CD14-positive monocyte (primary cell): Measurements from ENCODE around the gene HMOX2. TPM values are rescaled to one million over a fixed set of nuclear protein-coding genes. Genes with fewer than 3 reads are reported as not detected.
A peak's percentile ranks its signal among the peaks of the same experiment; 100 is the strongest.

Experiments used
- DNase-seq, 3 donors: peaks; one replicate each; pipeline ENCODE4 v3.0.0-alpha.2; 2011 to 2022
- H2AFZ ChIP-seq: 2 replicates; pipeline ENCODE4 v1.6.0; 2012; ENCODE audit warnings: mild to moderate bottlenecking, low read depth, low read length, inconsistent platforms; ENCODE audit not compliant: insufficient read depth, poor library complexity, severe bottlenecking
- H3K27ac ChIP-seq, 2 donors: 1 replicate in 1 of 2; 2 replicates in 1 of 2; pipeline ENCODE4 v1.5.1; 2012 to 2013; ENCODE audit warnings: low read length in 2 of 2, control low read depth in 1 of 2, inconsistent platforms in 1 of 2, low read depth in 1 of 2, mild to moderate bottlenecking in 1 of 2
- H3K27me3 ChIP-seq, 2 donors: one replicate each; pipeline versions ENCODE4 v1.6.0 to v1.6.1; 2011 to 2013; ENCODE audit warnings: low read length in 2 of 2; ENCODE audit not compliant: control insufficient read depth in 2 of 2, insufficient read depth in 2 of 2
- H3K36me3 ChIP-seq, 2 donors: replicated peaks in 1 of 2; 1 replicate in 1 of 2; 2 replicates in 1 of 2; pipeline versions ENCODE4 v1.5.1 to v1.6.1; 2012 to 2013; ENCODE audit warnings: low read length in 2 of 2, control low read depth in 1 of 2, inconsistent platforms in 1 of 2, mild to moderate bottlenecking in 1 of 2; ENCODE audit not compliant: insufficient read depth in 2 of 2, control insufficient read depth in 1 of 2
- H3K4me1 ChIP-seq, 2 donors: 1 replicate in 1 of 2; 2 replicates in 1 of 2; pipeline versions ENCODE4 v1.5.1 to v1.6.1; 2012 to 2013; ENCODE audit warnings: low read length in 2 of 2, control low read depth in 1 of 2, inconsistent platforms in 1 of 2, mild to moderate bottlenecking in 1 of 2, moderate library complexity in 1 of 2; ENCODE audit not compliant: insufficient read depth in 2 of 2, control insufficient read depth in 1 of 2
- H3K4me2 ChIP-seq: replicated peaks from 2 replicates; pipeline ENCODE3; 2012; ENCODE audit warnings: low read length, moderate library complexity, mild to moderate bottlenecking; ENCODE audit not compliant: poor library complexity, severe bottlenecking; ENCODE audit errors: extremely low read depth
- H3K4me3 ChIP-seq, 3 experiments: fragments of 200-600 bp in 1 of 3; sonication (generic) in 1 of 3; replicated peaks in 1 of 3; 1 replicate in 2 of 3; 2 replicates in 1 of 3; pipeline ENCODE4 v1.5.1; 2011 to 2013; ENCODE audit warnings: low read length in 3 of 3, mild to moderate bottlenecking in 3 of 3, control low read depth in 2 of 3, low read depth in 2 of 3, inconsistent platforms in 1 of 3, moderate library complexity in 1 of 3
- H3K79me2 ChIP-seq: 2 replicates; pipeline ENCODE4 v1.6.0; 2012; ENCODE audit warnings: mild to moderate bottlenecking, control low read depth, inconsistent platforms, low read length, moderate library complexity; ENCODE audit not compliant: insufficient read depth
- H3K9ac ChIP-seq: 2 replicates; pipeline ENCODE4 v1.6.0; 2017; ENCODE audit warnings: low read length, mild to moderate bottlenecking; ENCODE audit not compliant: insufficient read depth, poor library complexity, severe bottlenecking
- H3K9me3 ChIP-seq, 2 donors: replicated peaks in 1 of 2; 1 replicate in 1 of 2; 2 replicates in 1 of 2; pipeline versions ENCODE4 v1.5.1 to v1.6.1; 2012 to 2013; ENCODE audit warnings: low read length in 2 of 2, control low read depth in 1 of 2; ENCODE audit not compliant: control insufficient read depth in 1 of 2, insufficient read depth in 1 of 2
- H4K20me1 ChIP-seq: 2 replicates; pipeline ENCODE4 v1.6.0; 2012; ENCODE audit warnings: mild to moderate bottlenecking, low read length, control low read depth, moderate library complexity; ENCODE audit not compliant: insufficient read depth
- H3K27ac Mint-ChIP-seq, 7 donors: one replicate each; pipeline ENCODE4 v1.8.0; 2020; ENCODE audit warnings: mild to moderate bottlenecking in 7 of 7, mixed read lengths in 7 of 7, moderate library complexity in 6 of 7, inconsistent platforms in 2 of 7
- H3K27me3 Mint-ChIP-seq, 3 donors: one replicate each; pipeline ENCODE4 v1.8.0; 2021 to 2022; ENCODE audit warnings: low read depth in 3 of 3, mild to moderate bottlenecking in 3 of 3, mixed read lengths in 3 of 3, moderate library complexity in 3 of 3, inconsistent platforms in 1 of 3
- H3K36me3 Mint-ChIP-seq, 2 donors: one replicate each; pipeline ENCODE4 v1.8.0; 2020; ENCODE audit warnings: mixed read lengths in 2 of 2, inconsistent platforms in 1 of 2, mild to moderate bottlenecking in 1 of 2
- H3K4me1 Mint-ChIP-seq: one replicate; pipeline ENCODE4 v1.8.0; 2020; ENCODE audit warnings: mild to moderate bottlenecking, mixed read lengths
- H3K4me3 Mint-ChIP-seq, 2 donors: one replicate each; pipeline ENCODE4 v1.8.0; 2020; ENCODE audit warnings: mild to moderate bottlenecking in 2 of 2, mixed read lengths in 2 of 2, moderate library complexity in 1 of 2
- H3K9me3 Mint-ChIP-seq, 7 donors: one replicate each; pipeline ENCODE4 v1.8.0; 2020 to 2022; ENCODE audit warnings: mixed read lengths in 7 of 7, mild to moderate bottlenecking in 6 of 7, moderate library complexity in 6 of 7, inconsistent platforms in 2 of 7
- WGBS: methylation state at CpG from one replicate; pipeline ENCODE4 v1.1.5; 2013; ENCODE audit warnings: missing lambda C conversion rate; ENCODE audit not compliant: insufficient coverage; 5-methylcytosine and 5-hydroxymethylcytosine counted together
- intact Hi-C, 2 donors: fragments of 100-400 bp; cut with micrococcal nuclease; formaldehyde crosslinking; loops; one replicate each; pipeline versions ENCODE4 v1.15.0 to v1.15.1; 2023
- polyA plus RNA-seq, 3 donors: library from polyadenylated mRNA; depleted of rRNA in 1 of 3; unstranded in 2 of 3; stranded (reverse) in 1 of 3; fragments of 300-500 nt in 2 of 3; fragments of >200 nt in 1 of 3; fragmentation: Illumina TruSeq in 2 of 3; gene quantifications; 1 replicate in 2 of 3; 2 replicates in 1 of 3; pipeline ENCODE4 v1.2.3, GENCODE V29; 2012 to 2021
- TF ChIP-seq, protein P1 (sequence below): fragments of 200-600 bp; IDR thresholded peaks from one replicate; pipeline ENCODE4 v1.8.0; 2022; ENCODE audit warnings: antibody characterized with exemption, mild to moderate bottlenecking

Gene HMOX2
- polyA plus RNA-seq, 3 donors, result 21.7 to 33.2 (median 25.0) TPM

DNA sequence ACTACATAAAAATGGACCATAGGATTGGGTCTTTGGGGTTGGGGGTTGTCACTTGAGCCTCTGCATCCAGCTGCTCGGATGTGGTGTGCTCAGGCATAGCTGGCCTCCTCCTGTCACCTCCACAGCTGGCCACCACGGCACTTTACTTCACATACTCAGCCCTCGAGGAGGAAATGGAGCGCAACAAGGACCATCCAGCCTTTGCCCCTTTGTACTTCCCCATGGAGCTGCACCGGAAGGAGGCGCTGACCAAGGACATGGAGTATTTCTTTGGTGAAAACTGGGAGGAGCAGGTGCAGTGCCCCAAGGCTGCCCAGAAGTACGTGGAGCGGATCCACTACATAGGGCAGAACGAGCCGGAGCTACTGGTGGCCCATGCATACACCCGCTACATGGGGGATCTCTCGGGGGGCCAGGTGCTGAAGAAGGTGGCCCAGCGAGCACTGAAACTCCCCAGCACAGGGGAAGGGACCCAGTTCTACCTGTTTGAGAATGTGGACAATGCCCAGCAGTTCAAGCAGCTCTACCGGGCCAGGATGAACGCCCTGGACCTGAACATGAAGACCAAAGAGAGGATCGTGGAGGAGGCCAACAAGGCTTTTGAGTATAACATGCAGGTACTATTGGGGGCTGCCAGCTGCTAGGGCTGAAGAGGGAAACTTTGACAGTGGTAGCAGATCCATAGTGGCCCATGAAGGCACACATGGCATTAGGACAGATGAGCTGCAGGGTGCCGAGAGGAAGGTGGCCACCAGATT lies 31.6 kb downstream of the HMOX2 start:
- DNase-seq, result no peak
- no peaks in the 10 kb centered on the region for H3K9me3 ChIP-seq
- peaks cover 38 to 49% of the 10 kb centered on the region in 2 donors for H3K36me3 ChIP-seq
- H3K27me3 ChIP-seq, result no peaks in the 10 kb centered on the region
- peaks cover 45 to 51% of the 10 kb centered on the region in 2 donors for H3K4me1 ChIP-seq
- Mint-ChIP-seq H3K27me3 (peaks cover 0 to 2% (median 0%) of the 10 kb centered on the region in 3 donors), H3K9me3 (peaks cover 0 to 4% (median 0%) of the 10 kb centered on the region in 7 donors), H3K4me3 (no peak overlapping the region), H3K27ac (peak overlapping the region in 3 of 7 donors; percentile 8 to 41 (median 9)), H3K4me1 (peaks cover 53% of the 10 kb centered on the region), H3K36me3 (peaks cover 45 to 56% of the 10 kb centered on the region in 2 donors)
- H3K4me2 ChIP-seq, result no peak overlapping the region
- TF ChIP-seq, protein P1, sequence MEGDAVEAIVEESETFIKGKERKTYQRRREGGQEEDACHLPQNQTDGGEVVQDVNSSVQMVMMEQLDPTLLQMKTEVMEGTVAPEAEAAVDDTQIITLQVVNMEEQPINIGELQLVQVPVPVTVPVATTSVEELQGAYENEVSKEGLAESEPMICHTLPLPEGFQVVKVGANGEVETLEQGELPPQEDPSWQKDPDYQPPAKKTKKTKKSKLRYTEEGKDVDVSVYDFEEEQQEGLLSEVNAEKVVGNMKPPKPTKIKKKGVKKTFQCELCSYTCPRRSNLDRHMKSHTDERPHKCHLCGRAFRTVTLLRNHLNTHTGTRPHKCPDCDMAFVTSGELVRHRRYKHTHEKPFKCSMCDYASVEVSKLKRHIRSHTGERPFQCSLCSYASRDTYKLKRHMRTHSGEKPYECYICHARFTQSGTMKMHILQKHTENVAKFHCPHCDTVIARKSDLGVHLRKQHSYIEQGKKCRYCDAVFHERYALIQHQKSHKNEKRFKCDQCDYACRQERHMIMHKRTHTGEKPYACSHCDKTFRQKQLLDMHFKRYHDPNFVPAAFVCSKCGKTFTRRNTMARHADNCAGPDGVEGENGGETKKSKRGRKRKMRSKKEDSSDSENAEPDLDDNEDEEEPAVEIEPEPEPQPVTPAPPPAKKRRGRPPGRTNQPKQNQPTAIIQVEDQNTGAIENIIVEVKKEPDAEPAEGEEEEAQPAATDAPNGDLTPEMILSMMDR, result no peak
- peaks cover 13% of the 10 kb centered on the region for H3K79me2 ChIP-seq
- 94% methylated on average over 17 of the region's 17 CpGs for WGBS
- H3K4me3 ChIP-seq, result no peak overlapping the region
- no peak overlapping the region for H3K27ac ChIP-seq
- no peak overlapping the region for H3K9ac ChIP-seq
- intact Hi-C loops, result loop anchor here (2.0 to 5.0 kb wide), 2 partner anchors 41 to 80 kb away; no protein-coding TSS in a partner anchor
- H2AFZ ChIP-seq, result no peak overlapping the region
- no peaks in the 10 kb centered on the region for H4K20me1 ChIP-seq

DNA sequence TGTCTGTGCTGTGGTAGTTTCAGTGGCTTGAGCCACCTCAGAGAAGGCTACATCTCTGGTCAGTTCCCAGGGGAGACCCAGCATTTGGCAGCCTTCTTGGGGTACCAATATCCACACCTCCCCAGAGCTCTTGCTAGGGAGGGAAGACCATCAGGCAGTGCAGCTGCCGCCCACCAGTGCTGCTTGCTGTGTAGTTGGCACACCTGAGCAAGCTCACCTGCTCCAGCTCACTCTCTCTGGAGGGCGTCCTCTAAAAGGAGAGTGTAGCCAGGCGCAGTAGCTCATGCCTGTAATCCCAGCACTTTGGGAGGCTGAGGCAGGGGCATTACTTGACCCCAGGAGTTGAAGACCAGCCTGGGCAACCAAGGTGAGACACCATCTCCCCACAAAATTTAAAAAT lies 32.6 kb downstream of the HMOX2 start:
- peaks cover 41 to 51% of the 10 kb centered on the region in 2 donors for H3K36me3 ChIP-seq
- Mint-ChIP-seq H3K36me3 (peaks cover 49 to 57% of the 10 kb centered on the region in 2 donors), H3K4me1 (peaks cover 55% of the 10 kb centered on the region), H3K27me3 (peaks cover 0 to 2% (median 0%) of the 10 kb centered on the region in 3 donors), H3K4me3 (no peak overlapping the region), H3K9me3 (peaks cover 0 to 4% (median 0%) of the 10 kb centered on the region in 7 donors), H3K27ac (no peak overlapping the region)
- H3K27ac ChIP-seq, result no peak overlapping the region
- no peak overlapping the region for H3K4me3 ChIP-seq
- 100% methylated on average over 1 of the region's 3 CpGs for WGBS
- intact Hi-C loops, result loop anchor here in 1 of 2 donors (5.0 kb wide), 1 partner anchor 78 kb away; no protein-coding TSS in a partner anchor
- peaks cover 55 to 61% of the 10 kb centered on the region in 2 donors for H3K4me1 ChIP-seq
- no peak overlapping the region for H2AFZ ChIP-seq
- H3K27me3 ChIP-seq, result no peaks in the 10 kb centered on the region
- TF ChIP-seq, protein P1, result no peak
- H3K79me2 ChIP-seq, result peaks cover 22% of the 10 kb centered on the region
- H3K4me2 ChIP-seq, result no peak overlapping the region
- no peaks in the 10 kb centered on the region for H4K20me1 ChIP-seq
- no peak overlapping the region for H3K9ac ChIP-seq
- no peaks in the 10 kb centered on the region for H3K9me3 ChIP-seq
- DNase-seq, result no peak
